ENCODE data around the gene ZBTB20. TPM values are rescaled to one million over a fixed set of nuclear protein-coding genes. Genes with fewer than 3 reads are reported as not detected.
"Not testable (repeated sequence)": the region's sequence is repeated elsewhere in the genome, so short reads cannot be mapped to it uniquely, and the experiment has no call there.

Gene ZBTB20
- 5.3 and 7.7 TPM in 2 replicates for total RNA-seq (2014; rRNA removed; shearing (Covaris generic))

GRCh38 chr3:115146418-115147328, at the start of gene ZBTB20:
ZBTB20 (minus strand) TSS chr3:115147288.
- Histone ChIP-seq H3K27me3 (no peaks in the 10 kb centered on the region), H3K9me3 (replicated peaks) (peaks cover 5% of the 10 kb centered on the region), H3K36me3 (no peaks in the 10 kb centered on the region), H3K4me3 (peak within 1 kb of the TSS; percentile 96), H3K27ac (peak within 1 kb of the TSS; percentile 98), H3K4me1 (peaks cover 13% of the 10 kb centered on the region)
- peak; percentile 76 to 80 for DNase-seq

- Histone ChIP-seq H3K4me1 (peaks cover 8% of the 10 kb centered on the region; the same call in 1 of the 2 replicates), H3K36me3 (no peaks in the 10 kb centered on the region), H3K27ac (peak overlapping the region; percentile 4; the same call in 1 of the 2 replicates), H3K4me3 (no peak overlapping the region), H3K9me3 (replicated peaks) (no peaks in the 10 kb centered on the region; the same call in 1 of the 2 replicates), H3K27me3 (no peaks in the 10 kb centered on the region)
- DNase-seq, result peak in 1 of 2 experiments; percentile 2
Observed at GRCh38 chr3:115194476-115194875, 47.4 kb upstream of the ZBTB20 start.

- H3K4me1 ChIP-seq, result peaks cover 8% of the 10 kb centered on the region; the same call in 1 of the 2 replicates
Observed at GRCh38 chr3:115190747-115191146, 43.7 kb upstream of the ZBTB20 start.

DNA sequence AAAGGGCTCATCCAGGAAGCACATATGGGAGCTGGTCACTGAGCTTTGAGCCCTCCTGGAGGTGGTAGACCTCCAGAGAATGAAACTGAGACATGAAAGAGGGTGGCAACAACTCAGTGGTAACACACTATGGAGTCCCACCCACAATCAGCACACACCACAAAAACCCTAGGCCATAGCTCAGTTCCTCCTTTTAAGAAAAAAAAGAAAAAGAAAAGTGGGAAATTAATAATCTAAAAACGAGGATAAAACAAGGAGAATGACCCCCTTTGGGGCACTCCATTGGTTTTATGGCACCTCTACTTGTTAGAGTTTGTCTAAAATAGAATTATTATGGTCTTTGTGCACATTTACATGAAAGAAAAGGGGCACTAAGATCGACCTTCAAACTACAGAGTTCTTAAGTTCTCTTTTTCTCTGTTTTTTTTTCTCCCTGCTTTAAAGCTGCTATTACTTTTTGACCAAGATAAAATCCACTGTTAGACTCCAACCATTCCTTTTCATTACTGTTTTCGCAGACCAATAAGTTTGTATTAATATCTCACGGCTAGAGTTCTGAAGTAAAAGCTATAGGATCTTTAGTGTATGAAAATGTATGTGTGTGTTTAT, 40.2 kb upstream of the ZBTB20 start:
- Histone ChIP-seq H3K27me3 (no peaks in the 10 kb centered on the region), H3K4me3 (no peak overlapping the region), H3K9me3 (replicated peaks) (no peaks in the 10 kb centered on the region; the same call in 1 of the 2 replicates), H3K4me1 (no peaks in the 10 kb centered on the region), H3K36me3 (no peaks in the 10 kb centered on the region), H3K27ac (no peak overlapping the region)
- DNase-seq, result no peak

More at GRCh38 chr3:115190747-115191146, 43.7 kb upstream of the ZBTB20 start:
- DNase-seq, result no peak
- no peak overlapping the region for H3K4me3 ChIP-seq
- H3K36me3 ChIP-seq, result no peaks in the 10 kb centered on the region
- no peaks in the 10 kb centered on the region; the same call in 1 of the 2 replicates for H3K9me3 ChIP-seq (replicated peaks)
- no peaks in the 10 kb centered on the region for H3K27me3 ChIP-seq
- H3K27ac ChIP-seq, result no peak overlapping the region

GRCh38 chr3:115186351-115187148, 39.5 kb upstream of the ZBTB20 start:
- no peaks in the 10 kb centered on the region for H3K27me3 ChIP-seq
- H3K4me1 ChIP-seq, result no peaks in the 10 kb centered on the region
- DNase-seq, result no peak
- H3K27ac ChIP-seq, result no peak overlapping the region
- no peak overlapping the region for H3K4me3 ChIP-seq
- no peaks in the 10 kb centered on the region; the same call in 1 of the 2 replicates for H3K9me3 ChIP-seq (replicated peaks)
- H3K36me3 ChIP-seq, result no peaks in the 10 kb centered on the region

GRCh38 chr3:115184859-115185572, 37.9 kb upstream of the ZBTB20 start:
- H3K36me3 ChIP-seq; H3K27ac ChIP-seq; H3K4me3 ChIP-seq; H3K9me3 ChIP-seq (replicated peaks); H3K4me1 ChIP-seq; H3K27me3 ChIP-seq; DNase-seq: not testable (repeated sequence)

GRCh38 chr3:115178930-115179329, 31.8 kb upstream of the ZBTB20 start:
- not testable (repeated sequence) for DNase-seq; H3K4me1 ChIP-seq; H3K27ac ChIP-seq; H3K4me3 ChIP-seq; H3K9me3 ChIP-seq (replicated peaks); H3K27me3 ChIP-seq; H3K36me3 ChIP-seq

DNA sequence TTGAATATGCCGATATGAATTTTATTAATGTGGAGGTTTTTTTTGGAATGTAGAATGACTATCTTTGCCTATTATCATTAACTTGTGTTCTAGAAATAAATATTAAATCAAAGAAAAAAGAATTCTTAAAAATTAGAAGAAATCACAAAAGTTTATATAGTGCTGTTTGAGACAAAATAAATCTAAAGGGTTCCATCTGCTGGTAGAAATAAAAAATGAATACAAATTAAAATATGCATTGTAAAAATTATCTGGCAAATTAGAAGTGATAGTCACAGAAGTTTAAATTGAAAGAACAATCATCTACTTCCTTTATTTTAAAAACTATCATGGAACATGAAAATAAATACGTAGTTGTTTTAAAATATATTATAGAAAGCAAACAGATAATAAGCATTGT, 22.7 kb upstream of the ZBTB20 start:
- DNase-seq, result no peak
- no peak overlapping the region for H3K27ac ChIP-seq
- no peaks in the 10 kb centered on the region for H3K36me3 ChIP-seq
- no peaks in the 10 kb centered on the region for H3K9me3 ChIP-seq (replicated peaks)
- H3K27me3 ChIP-seq, result no peaks in the 10 kb centered on the region
- no peaks in the 10 kb centered on the region for H3K4me1 ChIP-seq
- no peak overlapping the region for H3K4me3 ChIP-seq

GRCh38 chr3:115165701-115166100, 18.6 kb upstream of the ZBTB20 start:
- Histone ChIP-seq H3K27ac (no peak overlapping the region), H3K4me1 (no peaks in the 10 kb centered on the region), H3K27me3 (no peaks in the 10 kb centered on the region), H3K36me3 (no peaks in the 10 kb centered on the region), H3K9me3 (replicated peaks) (no peaks in the 10 kb centered on the region), H3K4me3 (no peak overlapping the region)
- DNase-seq, result no peak

- Histone ChIP-seq H3K36me3 (no peaks in the 10 kb centered on the region), H3K9me3 (replicated peaks) (no peaks in the 10 kb centered on the region), H3K4me3 (no peak overlapping the region), H3K4me1 (no peaks in the 10 kb centered on the region), H3K27ac (no peak overlapping the region), H3K27me3 (no peaks in the 10 kb centered on the region)
- no peak for DNase-seq
Observed at GRCh38 chr3:115165266-115165665, 18.2 kb upstream of the ZBTB20 start.

DNA sequence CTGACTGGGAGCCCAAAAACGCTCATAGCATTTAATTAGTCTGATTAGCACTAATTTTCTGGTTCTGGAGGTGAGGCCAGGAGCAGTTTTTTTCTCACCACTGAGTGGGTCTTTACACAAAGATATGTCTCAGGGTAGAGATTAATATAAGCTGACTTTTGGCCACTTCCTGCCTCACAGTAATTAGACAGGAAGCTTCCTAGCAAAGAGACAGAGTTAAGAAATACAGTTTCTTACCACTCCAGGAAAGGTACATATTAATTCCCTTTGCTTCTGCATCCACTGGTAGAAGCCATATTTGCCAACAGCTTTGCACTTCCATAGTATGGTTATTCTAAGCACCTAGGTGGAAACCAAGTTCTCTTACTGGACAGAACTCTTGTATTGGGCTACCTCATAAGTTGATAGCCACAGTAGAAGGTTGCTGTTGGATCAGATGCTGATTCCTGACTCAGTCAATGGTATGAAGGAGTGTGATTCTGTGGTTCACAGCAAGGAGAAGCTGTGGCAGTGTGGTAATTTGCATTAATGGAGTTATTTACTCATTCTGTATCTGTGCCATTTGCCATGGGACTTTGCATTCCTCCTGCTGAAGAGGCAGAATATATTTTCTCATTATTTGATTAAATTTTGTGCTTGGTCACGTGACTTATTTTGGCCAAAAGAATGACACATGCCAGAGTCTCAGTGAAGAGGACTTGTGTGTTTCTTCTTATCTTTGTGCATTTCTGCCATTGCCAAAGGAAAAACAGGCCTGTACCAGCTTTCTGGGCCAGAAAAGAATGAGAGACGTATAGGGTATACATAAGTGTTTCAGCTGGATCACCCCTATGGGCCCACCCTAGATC, 17.5 kb upstream of the ZBTB20 start:
- no peak for DNase-seq

GRCh38 chr3:115162759-115163158, 15.7 kb upstream of the ZBTB20 start:
- Histone ChIP-seq H3K9me3 (replicated peaks) (no peaks in the 10 kb centered on the region), H3K27ac (no peak overlapping the region), H3K27me3 (no peaks in the 10 kb centered on the region), H3K4me3 (no peak overlapping the region), H3K36me3 (no peaks in the 10 kb centered on the region), H3K4me1 (no peaks in the 10 kb centered on the region)
- no peak for DNase-seq

More for the DNA sequence above, 17.5 kb upstream of the ZBTB20 start:
- H3K9me3 ChIP-seq (replicated peaks), result no peaks in the 10 kb centered on the region
- no peaks in the 10 kb centered on the region for H3K36me3 ChIP-seq
- H3K27ac ChIP-seq, result no peak overlapping the region
- H3K27me3 ChIP-seq, result no peaks in the 10 kb centered on the region
- H3K4me1 ChIP-seq, result no peaks in the 10 kb centered on the region
- no peak overlapping the region for H3K4me3 ChIP-seq

DNA sequence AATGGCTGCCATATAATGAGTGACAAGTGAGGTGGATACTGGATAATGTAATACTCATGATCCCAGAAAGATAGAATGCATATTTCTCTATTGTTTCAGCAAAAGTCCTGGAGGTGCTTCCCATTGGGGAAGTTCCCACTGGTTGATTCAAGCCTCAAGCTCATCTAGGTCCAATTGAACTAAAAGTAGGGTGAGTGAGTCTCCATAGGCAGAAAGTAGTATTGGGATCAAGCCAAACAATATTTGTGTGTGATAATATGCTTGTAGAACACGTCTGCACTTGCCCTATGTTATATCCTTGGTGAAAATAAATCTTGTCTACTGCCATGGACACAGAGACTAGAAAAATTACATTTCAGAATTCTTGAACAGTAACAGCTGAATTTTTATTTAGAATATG, 14.8 kb upstream of the ZBTB20 start:
- no peaks in the 10 kb centered on the region for H3K4me1 ChIP-seq
- H3K36me3 ChIP-seq, result no peaks in the 10 kb centered on the region
- H3K27me3 ChIP-seq, result no peaks in the 10 kb centered on the region

More for the DNA sequence above, 14.8 kb upstream of the ZBTB20 start:
- no peak overlapping the region for H3K27ac ChIP-seq
- no peaks in the 10 kb centered on the region for H3K9me3 ChIP-seq (replicated peaks)
- no peak overlapping the region for H3K4me3 ChIP-seq
- DNase-seq, result no peak
